IMR-90 (cell line): Measurements from ENCODE around the gene MARCKSL1. TPM values are rescaled to one million over a fixed set of nuclear protein-coding genes. Genes with fewer than 3 reads are reported as not detected.

Experiments used
- ATAC-seq: fragments of 200-7000 bp; cut with Tn5 transposase; 2 replicates; pipeline ENCODE4 v1.9.1; 2020; ENCODE audit warnings: low read depth, mild to moderate bottlenecking, moderate library complexity
- BruUV-seq: library from RNA; stranded (reverse); fragments of 400-500 nt; replicated peaks from 2 replicates; lab custom pipeline; 2021; lab: Mats Ljungman, UMichigan
- CTCF ChIA-PET: fragments of 300-600 bp; formaldehyde crosslinking; extraction: SDS; loops from one replicate; lab custom pipeline; 2021; ENCODE audit warnings: antibody characterized with exemption; lab: Yijun Ruan, JAX
- POLR2A ChIA-PET: fragments of 300-600 bp; sonication (Branson Sonifier 250); formaldehyde crosslinking; loops from one replicate; lab custom pipeline; 2022; ENCODE audit warnings: antibody characterized with exemption; ENCODE audit not compliant: unreplicated experiment; lab: Charles Lee
- DNase-seq: peaks from one replicate; pipeline ENCODE4 v3.0.0; 2013
- H2AFZ ChIP-seq: replicated peaks from 2 replicates; pipeline ENCODE3; 2013; ENCODE audit warnings: low read length, mild to moderate bottlenecking; ENCODE audit not compliant: poor library complexity
- H2AK5ac ChIP-seq: 2 replicates; pipeline ENCODE4 v1.6.1; 2013; ENCODE audit warnings: low read depth, low read length, inconsistent platforms
- H2AK9ac ChIP-seq: replicated peaks from 2 replicates; pipeline ENCODE3; 2013; ENCODE audit warnings: mild to moderate bottlenecking, low read depth, low read length, moderate library complexity; ENCODE audit not compliant: poor library complexity
- H2BK120ac ChIP-seq: 2 replicates; pipeline ENCODE4 v1.6.1; 2013; ENCODE audit warnings: low read depth, low read length, inconsistent platforms
- H2BK15ac ChIP-seq: 3 replicates; pipeline ENCODE4 v1.6.1; 2013; ENCODE audit warnings: low read depth, low read length, inconsistent platforms
- H2BK20ac ChIP-seq: 2 replicates; pipeline ENCODE4 v1.6.1; 2013; ENCODE audit warnings: low read depth, mild to moderate bottlenecking, inconsistent platforms, low read length, moderate library complexity
- H2BK5ac ChIP-seq: 2 replicates; pipeline ENCODE4 v1.6.1; 2013; ENCODE audit warnings: mild to moderate bottlenecking, low read depth, low read length, inconsistent platforms; ENCODE audit not compliant: poor library complexity, severe bottlenecking
- H3K14ac ChIP-seq: replicated peaks from 2 replicates; pipeline ENCODE4 v1.6.1; 2013; ENCODE audit warnings: low read depth, low read length, inconsistent platforms
- H3K18ac ChIP-seq: 2 replicates; pipeline ENCODE4 v1.6.1; 2013; ENCODE audit warnings: low read depth, low read length, control low read depth
- H3K23ac ChIP-seq: 2 replicates; pipeline ENCODE4 v1.6.1; 2013; ENCODE audit warnings: low read depth, low read length, inconsistent platforms
- H3K27ac ChIP-seq: 2 replicates; pipeline ENCODE4 v1.5.1; 2013; ENCODE audit warnings: mild to moderate bottlenecking, control low read depth, low read length; ENCODE audit not compliant: insufficient read depth
- H3K27me3 ChIP-seq: 2 replicates; pipeline ENCODE4 v1.6.1; 2013; ENCODE audit warnings: low read length; ENCODE audit not compliant: control insufficient read depth, insufficient read depth
- H3K36me3 ChIP-seq: 2 replicates; pipeline ENCODE4 v1.6.1; 2013; ENCODE audit warnings: low read length, mixed read lengths; ENCODE audit not compliant: control insufficient read depth, insufficient read depth
- H3K4ac ChIP-seq: 2 replicates; pipeline ENCODE4 v1.6.1; 2013; ENCODE audit warnings: low read depth, low read length, inconsistent platforms
- H3K4me1 ChIP-seq: 2 replicates; pipeline ENCODE4 v1.6.1; 2013; ENCODE audit warnings: low read length, mixed read lengths; ENCODE audit not compliant: control insufficient read depth, insufficient read depth
- H3K4me2 ChIP-seq: 2 replicates; pipeline ENCODE4 v1.6.1; 2013; ENCODE audit warnings: low read depth, mild to moderate bottlenecking, control low read depth, low read length, moderate library complexity
- H3K4me3 ChIP-seq: 2 replicates; pipeline ENCODE4 v1.5.1; 2013; ENCODE audit warnings: low read depth, mild to moderate bottlenecking, control low read depth, low read length, moderate library complexity; ENCODE audit not compliant: insufficient read depth
- H3K56ac ChIP-seq: 2 replicates; pipeline ENCODE4 v1.6.1; 2013; ENCODE audit warnings: low read length, inconsistent platforms; ENCODE audit not compliant: insufficient read depth; ENCODE audit errors: extremely low read depth
- H3K79me1 ChIP-seq, 2 experiments: 2 replicates each; pipeline ENCODE4 v1.6.1; 2013; ENCODE audit warnings: low read length in 2 of 2, inconsistent platforms in 1 of 2, low read depth in 1 of 2
- H3K9ac ChIP-seq: 2 replicates; pipeline ENCODE4 v1.6.1; 2013; ENCODE audit warnings: low read depth, low read length, control low read depth
- H3K9me1 ChIP-seq: 2 replicates; pipeline ENCODE4 v1.6.1; 2013; ENCODE audit warnings: low read length, inconsistent platforms; ENCODE audit not compliant: insufficient read depth
- H3K9me3 ChIP-seq: 2 replicates; pipeline ENCODE4 v1.6.1; 2013; ENCODE audit warnings: low read length; ENCODE audit not compliant: control insufficient read depth, insufficient read depth
- H4K20me1 ChIP-seq: 2 replicates; pipeline ENCODE4 v1.6.1; 2013; ENCODE audit warnings: low read length, inconsistent platforms; ENCODE audit not compliant: insufficient read depth
- H4K5ac ChIP-seq: 2 replicates; pipeline ENCODE4 v1.6.1; 2013; ENCODE audit warnings: mild to moderate bottlenecking, low read depth, low read length, control low read depth
- H4K8ac ChIP-seq, 2 experiments: 2 replicates each; pipeline ENCODE4 v1.6.1; 2013; ENCODE audit warnings: low read depth in 2 of 2, low read length in 2 of 2, control low read depth in 1 of 2, inconsistent platforms in 1 of 2
- H4K91ac ChIP-seq: 2 replicates; pipeline ENCODE4 v1.6.1; 2013; ENCODE audit warnings: low read depth, low read length, inconsistent platforms; ENCODE audit not compliant: insufficient read depth
- CEBPB ChIP-seq: IDR thresholded peaks from 2 replicates; pipeline ENCODE4 v1.6.1; 2012; ENCODE audit warnings: low read depth, low read length, improper control_type of control experiment
- ELK1 ChIP-seq: fragments of 150-350 bp; IDR thresholded peaks from 2 replicates; pipeline ENCODE4 v1.6.1; 2016; ENCODE audit warnings: low read depth, mild to moderate bottlenecking, low read length, moderate library complexity, borderline replicate concordance
- FOS ChIP-seq: fragments of 150-350 bp; IDR thresholded peaks from 2 replicates; pipeline ENCODE4 v1.6.1; 2016; ENCODE audit warnings: low read depth, low read length
- MAZ ChIP-seq: IDR thresholded peaks from 2 replicates; pipeline ENCODE4 v1.6.1; 2012; ENCODE audit warnings: low read depth, mild to moderate bottlenecking, low read length, improper control_type of control experiment, moderate library complexity, borderline replicate concordance
- SMC3 ChIP-seq: fragments of 150-350 bp; IDR thresholded peaks from 2 replicates; pipeline ENCODE4 v1.6.1; 2016; ENCODE audit warnings: low read depth, mild to moderate bottlenecking, antibody characterized with exemption, low read length, moderate library complexity
- WGBS, 2 experiments: methylation state at CpG; one replicate each; pipeline versions ENCODE4 v1.1.5 to v1.1.7; 2013; ENCODE audit warnings: missing lambda C conversion rate in 2 of 2; ENCODE audit not compliant: insufficient read length in 1 of 2; ENCODE audit errors: extremely low coverage in 2 of 2; 5-methylcytosine and 5-hydroxymethylcytosine counted together
- dilution Hi-C: fragments of 300-500 bp; cut with HindIII; formaldehyde crosslinking; loops from one replicate; pipeline ENCODE4 v1.14.3; 2018; ENCODE audit warnings: low sequenced_read_pairs; ENCODE audit not compliant: unreplicated experiment
- in situ Hi-C: fragments of 300-500 bp; cut with MboI; formaldehyde crosslinking; loops from 3 replicates; pipeline ENCODE4 v1.14.3; 2019; ENCODE audit warnings: low sequenced_read_pairs, inconsistent platforms, mixed read lengths
- intact Hi-C: fragments of 100-400 bp; cut with micrococcal nuclease; formaldehyde crosslinking; loops from 2 replicates; pipeline ENCODE4 v1.10.0; 2022
- polyA plus RNA-seq, 3 experiments: library from polyadenylated mRNA; depleted of rRNA; stranded (reverse); fragments of >200 nt; gene quantifications; 2 replicates each; pipeline ENCODE4 v1.2.3, GENCODE V29; 2012; ENCODE audit warnings: low replicate concordance in 1 of 3
- total RNA-seq: library from RNA; depleted of rRNA; stranded (reverse); fragments of >200 nt; gene quantifications from 2 replicates; pipeline ENCODE4 v1.2.3, GENCODE V29; 2012

MARCKSL1 gene
- total and polyA plus RNA-seq, 2 of the 4 experiments (the other 2 are of a cell fraction) = 37.5 to 218 TPM

- no peak overlapping the region for H3K14ac ChIP-seq
- WGBS, 2 experiments = no CpG with 5 or more reads among the region's 2 CpGs
- no peak overlapping the region for H3K4ac ChIP-seq
- H3K27ac ChIP-seq = no peak overlapping the region
- ChIA-PET POLR2A (no interaction called here), CTCF (no interaction called here)
- H4K20me1 ChIP-seq = peaks cover 17% of the 10 kb centered on the region
- no peak overlapping the region for H3K9ac ChIP-seq
- DNase-seq (peak; percentile 54), ATAC-seq (no peak)
- H2BK15ac ChIP-seq = no peak overlapping the region
- H3K79me1 ChIP-seq = peaks cover 39 to 75% of the 10 kb centered on the region in 2 experiments
- H2AK5ac ChIP-seq = no peak overlapping the region
- no peaks in the 10 kb centered on the region for H3K27me3 ChIP-seq
- H3K9me3 ChIP-seq = no peaks in the 10 kb centered on the region; the same call in 1 of the 2 replicates
- H2BK5ac ChIP-seq = no peak overlapping the region
- no peak overlapping the region for H2AFZ ChIP-seq
- no peak overlapping the region for H3K23ac ChIP-seq
- no peak overlapping the region for H2BK20ac ChIP-seq
- no TSS peak for BruUV-seq
- in situ Hi-C loops = no loop called here
- H2AK9ac ChIP-seq = no peak overlapping the region
- H3K56ac ChIP-seq = no peak overlapping the region
- peaks cover 12% of the 10 kb centered on the region for H3K9me1 ChIP-seq
- H3K18ac ChIP-seq = no peak overlapping the region
- dilution Hi-C loops = no loop called here
- 0 out of 2 replicates have a peak, but pooled peaks have one; percentile 15 for TF ChIP-seq CEBPB
- TF ChIP-seq SMC3 = no peak
- no peak for TF ChIP-seq MAZ
- TF ChIP-seq FOS = peak; percentile 51; the same call in 1 of the 2 replicates
- no peak for TF ChIP-seq ELK1
- H4K91ac ChIP-seq = no peak overlapping the region
- peaks cover 26% of the 10 kb centered on the region for H3K36me3 ChIP-seq
- no peak overlapping the region for H4K8ac ChIP-seq
- no peak overlapping the region for H3K4me3 ChIP-seq
- no peak overlapping the region for H2BK120ac ChIP-seq
- no peak overlapping the region; the same call in 1 of the 2 replicates for H3K4me2 ChIP-seq
- intact Hi-C loops = no loop called here
- H3K4me1 ChIP-seq = peaks cover 5% of the 10 kb centered on the region
- no peak overlapping the region for H4K5ac ChIP-seq
These were observed 28.7 kb downstream of the MARCKSL1 start for GRCh38 chr1:32307324-32307723.
